ENCODE data around the gene ZNF594. TPM values are rescaled to one million over a fixed set of nuclear protein-coding genes. Genes with fewer than 3 reads are reported as not detected.
"Not testable (repeated sequence)": the region's sequence is repeated elsewhere in the genome, so short reads cannot be mapped to it uniquely, and the experiment has no call there.

Gene ZNF594
- total RNA-seq, 1 experiment from 2014 or later = 12.5 TPM

- not testable (repeated sequence) for H3K23ac ChIP-seq (ENCODE audit: insufficient read length, low read depth, low read length); H3K27me3 ChIP-seq (ENCODE audit: insufficient read depth, low read length); H2BK120ac ChIP-seq (ENCODE audit: low read depth, low read length, poor library complexity, severe bottlenecking); H3K4me1 ChIP-seq (ENCODE audit: insufficient read depth, low read length); H3K23me2 ChIP-seq (ENCODE audit: insufficient read length, low read depth, low read length, poor library complexity, severe bottlenecking); H4K91ac ChIP-seq (ENCODE audit: insufficient read length, low read depth, low read length); H3K79me2 ChIP-seq (ENCODE audit: insufficient read depth, low read length); H3K4ac ChIP-seq (ENCODE audit: low read depth, low read length); H3K9ac ChIP-seq (ENCODE audit: extremely low read depth, insufficient read length, low read length); H4K8ac ChIP-seq (replicated peaks; ENCODE audit: insufficient read length, low read depth, low read length); H3K4me2 ChIP-seq (ENCODE audit: insufficient read depth, insufficient read length, low read length); H2BK20ac ChIP-seq (ENCODE audit: low read depth, low read length, poor library complexity, severe bottlenecking); H3T11ph ChIP-seq (ENCODE audit: low read length); H3K18ac ChIP-seq (ENCODE audit: insufficient read length, low read depth, low read length); H3K9me3 Mint-ChIP-seq; H3K4me1 Mint-ChIP-seq; DNase-seq; H3K27ac ChIP-seq (ENCODE audit: insufficient read length, low read depth, low read length); H3K14ac ChIP-seq (ENCODE audit: insufficient read depth, low read length); H3K27ac Mint-ChIP-seq; H3K4me3 Mint-ChIP-seq; H2BK5ac ChIP-seq (ENCODE audit: insufficient read length, low read length); H4K5ac ChIP-seq (ENCODE audit: insufficient read length, low read depth, low read length); H3K56ac ChIP-seq (ENCODE audit: insufficient read length, low read depth, low read length); H3K36me3 Mint-ChIP-seq (ENCODE audit: insufficient read depth in 1 of 3, low read depth in 3 of 3); H3K9me3 ChIP-seq (ENCODE audit: control insufficient read depth, low read depth, low read length); H2BK12ac ChIP-seq (ENCODE audit: insufficient read length, low read depth, low read length); H4K20me1 ChIP-seq (ENCODE audit: control insufficient read depth, insufficient read depth, insufficient read length); H2AK5ac ChIP-seq (ENCODE audit: insufficient read length, low read length); H3K79me1 ChIP-seq (ENCODE audit: insufficient read depth, low read depth, low read length, poor library complexity, severe bottlenecking); H2AFZ ChIP-seq (ENCODE audit: low read length); H2BK15ac ChIP-seq (ENCODE audit: low read depth, low read length)
- H3K27me3 Mint-ChIP-seq (ENCODE audit: low read depth) = peaks cover 15% of the 10 kb centered on the region
- WGBS (ENCODE audit: extremely low coverage, insufficient read length, low lambda C conversion rate) = no CpG with 5 or more reads among the region's 16 CpGs
Observed at GRCh38 chr17:5131799-5132502, 59.7 kb downstream of the ZNF594 start.

All from H9 (cell line).